HCT116 (cell line): ENCODE data around the gene COG6. TPM values are rescaled to one million over a fixed set of nuclear protein-coding genes. Genes with fewer than 3 reads are reported as not detected.

Experiments used
- ATAC-seq: fragments of 200-7000 bp; cut with Tn5 transposase; 2 replicates; pipeline ENCODE4 v1.9.1; 2020; ENCODE audit warnings: mild to moderate bottlenecking, moderate library complexity
- BruUV-seq: library from RNA; stranded (reverse); fragments of 400-500 nt; replicated peaks from 2 replicates; lab custom pipeline; 2021; lab: Mats Ljungman, UMichigan
- CTCF ChIA-PET: fragments of 300-600 bp; sonication (Branson Sonifier 250); formaldehyde crosslinking; loops from one replicate; lab custom pipeline; 2021; ENCODE audit warnings: antibody characterized with exemption; lab: Charles Lee
- POLR2A ChIA-PET: fragments of 300-600, 350-600 bp; sonication (Branson Sonifier 250); formaldehyde crosslinking; loops from one replicate; lab custom pipeline; 2021; ENCODE audit warnings: antibody characterized with exemption; lab: Charles Lee
- RAD21 ChIA-PET, 2 experiments: fragments of 300-600 bp; sonication (Branson Sonifier 250); formaldehyde crosslinking; loops; one replicate each; lab custom pipeline; 2023; ENCODE audit warnings: low total read pairs in 2 of 2; ENCODE audit not compliant: uncharacterized antibody in 2 of 2, unreplicated experiment in 2 of 2, low non-redundant PET in 1 of 2; lab: Charles Lee
- DNase-seq: peaks from one replicate; pipeline ENCODE4 v3.0.0-alpha.2; 2010; ENCODE audit warnings: low read depth, low spot score
- H2AFZ ChIP-seq: fragments of 200-600 bp; shearing (Covaris generic), sonication (generic); 2 replicates; pipeline ENCODE4 v1.6.1; 2017; ENCODE audit warnings: low read depth, mixed run types, mixed read lengths, antibody characterized with exemption, low read length; ENCODE audit not compliant: poor library complexity, severe bottlenecking
- H3K27ac ChIP-seq: 2 replicates; pipeline ENCODE4 v1.5.1; 2012; ENCODE audit warnings: low read depth, low read length
- H3K27me3 ChIP-seq: fragments of 200-600 bp; sonication (generic); 2 replicates; pipeline ENCODE4 v1.6.1; 2016; ENCODE audit warnings: mixed run types, low read length, mixed read lengths; ENCODE audit not compliant: insufficient read depth
- H3K36me3 ChIP-seq, 2 experiments: fragments of 200-500 bp in 1 of 2; fragments of 200-600 bp in 1 of 2; sonication (Bioruptor generic) in 1 of 2; sonication (generic) in 1 of 2; 2 replicates each; pipeline versions ENCODE4 v1.5.1 to v1.6.1; 2014 to 2016; ENCODE audit warnings: low read length in 2 of 2, inconsistent platforms in 1 of 2, mixed read lengths in 1 of 2, mixed run types in 1 of 2; ENCODE audit not compliant: insufficient read depth in 2 of 2, control insufficient read depth in 1 of 2
- H3K4me1 ChIP-seq, 2 experiments: fragments of 200-600 bp in 1 of 2; sonication (generic) in 1 of 2; 2 replicates each; pipeline versions ENCODE4 v1.5.1 to v1.6.1; 2012 to 2017; ENCODE audit warnings: low read length in 2 of 2, inconsistent platforms in 1 of 2, mild to moderate bottlenecking in 1 of 2, mixed read lengths in 1 of 2, mixed run types in 1 of 2, moderate library complexity in 1 of 2; ENCODE audit not compliant: insufficient read depth in 2 of 2, control insufficient read depth in 1 of 2
- H3K4me2 ChIP-seq: fragments of 200-600 bp; sonication (generic); 2 replicates; pipeline ENCODE4 v1.6.1; 2017; ENCODE audit warnings: mixed run types, low read length, mixed read lengths
- H3K4me3 ChIP-seq, 2 experiments: fragments of 200-600 bp in 1 of 2; sonication (generic) in 1 of 2; replicated peaks in 1 of 2; 2 replicates each; pipeline ENCODE4 v1.5.1; 2011 to 2016; ENCODE audit warnings: low read length in 2 of 2, control low read depth in 1 of 2, low read depth in 1 of 2, mild to moderate bottlenecking in 1 of 2, mixed read lengths in 1 of 2, mixed run types in 1 of 2
- H3K79me2 ChIP-seq: fragments of 200-600 bp; sonication (generic); 2 replicates; pipeline ENCODE4 v1.6.1; 2017; ENCODE audit warnings: mild to moderate bottlenecking, mixed run types, low read length, moderate library complexity, mixed read lengths; ENCODE audit not compliant: insufficient read depth
- H3K9ac ChIP-seq: fragments of 200-600 bp; sonication (generic); 2 replicates; pipeline ENCODE4 v1.6.1; 2016; ENCODE audit warnings: low read length, mixed read lengths
- H3K9me2 ChIP-seq: fragments of 200-600 bp; sonication (generic), shearing (Covaris generic); 2 replicates; pipeline ENCODE4 v1.6.1; 2017; ENCODE audit warnings: mixed run types, mild to moderate bottlenecking, moderate library complexity; ENCODE audit not compliant: insufficient read depth
- H3K9me3 ChIP-seq, 2 experiments: fragments of 200-500 bp in 1 of 2; fragments of 200-600 bp in 1 of 2; sonication (Bioruptor generic) in 1 of 2; sonication (generic) in 1 of 2; 2 replicates each; pipeline ENCODE4 v1.6.1; 2014 to 2017; ENCODE audit warnings: low read length in 2 of 2, mixed read lengths in 2 of 2, inconsistent platforms in 1 of 2, low read depth in 1 of 2, mild to moderate bottlenecking in 1 of 2, mixed run types in 1 of 2, moderate library complexity in 1 of 2; ENCODE audit not compliant: control insufficient read depth in 1 of 2, insufficient read depth in 1 of 2
- H4K20me1 ChIP-seq: fragments of 200-600 bp; sonication (generic), shearing (Covaris generic); 2 replicates; pipeline ENCODE4 v1.6.1; 2017; ENCODE audit warnings: mixed run types, mild to moderate bottlenecking, moderate library complexity; ENCODE audit not compliant: insufficient read depth
- CEBPB ChIP-seq: IDR thresholded peaks from 2 replicates; pipeline ENCODE4 v1.6.1; 2012; ENCODE audit warnings: low read depth
- EGR1 ChIP-seq: IDR thresholded peaks from 2 replicates; pipeline ENCODE4 v1.6.1; 2012; ENCODE audit warnings: low read depth
- ELF1 ChIP-seq: IDR thresholded peaks from 2 replicates; pipeline ENCODE4 v1.6.1; 2012; ENCODE audit warnings: low read depth, borderline replicate concordance
- EZH2phosphoT487 ChIP-seq: fragments of 200-600 bp; IDR thresholded peaks from 2 replicates; pipeline ENCODE4 v1.6.1; 2018; ENCODE audit warnings: antibody characterized with exemption, borderline replicate concordance
- FOSL1 ChIP-seq: IDR thresholded peaks from 2 replicates; pipeline ENCODE4 v1.6.1; 2012; ENCODE audit warnings: low read depth
- MAX ChIP-seq: IDR thresholded peaks from 2 replicates; pipeline ENCODE4 v1.6.1; 2012
- POLR2AphosphoS5 ChIP-seq: IDR thresholded peaks from 2 replicates; pipeline ENCODE4 v1.6.1; 2011; ENCODE audit warnings: mild to moderate bottlenecking, low read depth, low read length, moderate library complexity
- SIN3A ChIP-seq: IDR thresholded peaks from 2 replicates; pipeline ENCODE4 v1.6.1; 2012; ENCODE audit warnings: low read depth
- SP1 ChIP-seq: IDR thresholded peaks from 2 replicates; pipeline ENCODE4 v1.6.1; 2012; ENCODE audit warnings: low read depth
- SRF ChIP-seq: IDR thresholded peaks from 2 replicates; pipeline ENCODE4 v1.6.1; 2012; ENCODE audit warnings: low read depth
- TCF7L2 ChIP-seq: IDR thresholded peaks from 2 replicates; pipeline ENCODE4 v1.7.0; 2011; ENCODE audit warnings: borderline replicate concordance, inconsistent platforms; ENCODE audit not compliant: insufficient read depth, insufficient read length; ENCODE audit errors: extremely low read depth
- YY1 ChIP-seq: IDR thresholded peaks from 2 replicates; pipeline ENCODE4 v1.6.1; 2011; ENCODE audit warnings: low read length, low read depth, moderate library complexity, mild to moderate bottlenecking; ENCODE audit not compliant: insufficient replicate concordance; ENCODE audit errors: extremely low read depth
- ZFX ChIP-seq: fragments of 450-650 bp; IDR thresholded peaks from 2 replicates; pipeline ENCODE4 v1.6.1; 2017
- intact Hi-C: fragments of 100-400 bp; cut with micrococcal nuclease; formaldehyde crosslinking; loops from 2 replicates; pipeline ENCODE4 v1.10.0; 2022
- total RNA-seq: library from RNA; stranded (reverse); gene quantifications from one replicate; pipeline ENCODE4 v1.2.1, GENCODE V29; 2021; ENCODE audit not compliant: unreplicated experiment
- TF ChIP-seq, protein P1 (sequence below), 3 experiments: fragments of 200-600 bp in 1 of 3; sonication (generic) in 1 of 3; IDR thresholded peaks in 2 of 3; conservative IDR thresholded peaks in 1 of 3; 2 replicates each; pipeline ENCODE4 v1.5.1; 2012 to 2017; ENCODE audit warnings: low read depth in 2 of 3, low read length in 2 of 3, antibody characterized with exemption in 1 of 3, borderline replicate concordance in 1 of 3, control low read depth in 1 of 3, mild to moderate bottlenecking in 1 of 3, mixed read lengths in 1 of 3, mixed run types in 1 of 3, moderate library complexity in 1 of 3; ENCODE audit not compliant: insufficient read depth in 1 of 3
- TF ChIP-seq, protein P2 (sequence below): IDR thresholded peaks from 2 replicates; pipeline ENCODE4 v1.6.1; 2011; ENCODE audit warnings: mild to moderate bottlenecking, low read length, moderate library complexity; ENCODE audit not compliant: insufficient replicate concordance; ENCODE audit errors: extremely low read depth

Gene COG6
- total RNA-seq, 1 experiment from 2014 or later = 33.6 TPM

DNA sequence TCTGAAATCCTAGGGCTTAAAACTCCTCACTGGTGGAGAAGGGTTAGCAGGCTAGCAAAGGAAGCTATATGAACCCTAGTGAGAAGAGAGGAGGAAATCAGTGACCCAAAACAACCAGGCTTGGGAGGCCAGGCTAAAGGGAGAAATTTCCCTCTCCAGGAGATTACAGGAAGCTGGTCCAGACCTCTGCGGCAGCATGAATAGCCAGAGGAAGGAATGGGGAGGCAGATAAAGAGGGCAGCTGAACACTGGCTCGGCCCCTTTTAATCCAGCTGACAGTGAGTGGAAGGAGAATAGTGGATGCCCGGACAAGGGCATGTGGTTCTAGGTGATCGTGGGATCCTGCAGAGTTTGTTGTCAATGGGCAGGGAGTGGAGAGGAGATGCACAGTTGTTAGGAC, 130.6 kb downstream of the COG6 start:
- no peak overlapping the region for H3K4me3 ChIP-seq
- intact Hi-C loops = no loop called here
- BruUV-seq = no TSS peak
- H4K20me1 ChIP-seq = no peaks in the 10 kb centered on the region
- H3K9me3 ChIP-seq = peaks cover 0 to 7% of the 10 kb centered on the region in 2 experiments; a peak in 1 of 4 replicates
- H2AFZ ChIP-seq = no peak overlapping the region
- H3K27me3 ChIP-seq = no peaks in the 10 kb centered on the region
- ChIA-PET RAD21 (no interaction called here), POLR2A (no interaction called here), CTCF (no interaction called here)
- H3K4me1 ChIP-seq = peaks cover 0 to 4% of the 10 kb centered on the region in 2 experiments; a peak in 1 of 4 replicates
- no peaks in the 10 kb centered on the region for H3K79me2 ChIP-seq
- no peak overlapping the region for H3K9ac ChIP-seq
- DNase-seq (no peak), ATAC-seq (no peak)
- no peak overlapping the region for H3K4me2 ChIP-seq
- no peaks in the 10 kb centered on the region; the same call in 1 of the 2 replicates for H3K9me2 ChIP-seq
- no peak overlapping the region for H3K27ac ChIP-seq
- no peaks in the 10 kb centered on the region for H3K36me3 ChIP-seq
- TF ChIP-seq YY1 = no peak
- no peak for TF ChIP-seq POLR2AphosphoS5
- no peak for TF ChIP-seq SRF
- TF ChIP-seq EZH2phosphoT487 = no peak
- TF ChIP-seq FOSL1 = no peak
- no peak for TF ChIP-seq TCF7L2
- no peak for TF ChIP-seq SIN3A
- TF ChIP-seq MAX = no peak
- TF ChIP-seq, protein P1, sequence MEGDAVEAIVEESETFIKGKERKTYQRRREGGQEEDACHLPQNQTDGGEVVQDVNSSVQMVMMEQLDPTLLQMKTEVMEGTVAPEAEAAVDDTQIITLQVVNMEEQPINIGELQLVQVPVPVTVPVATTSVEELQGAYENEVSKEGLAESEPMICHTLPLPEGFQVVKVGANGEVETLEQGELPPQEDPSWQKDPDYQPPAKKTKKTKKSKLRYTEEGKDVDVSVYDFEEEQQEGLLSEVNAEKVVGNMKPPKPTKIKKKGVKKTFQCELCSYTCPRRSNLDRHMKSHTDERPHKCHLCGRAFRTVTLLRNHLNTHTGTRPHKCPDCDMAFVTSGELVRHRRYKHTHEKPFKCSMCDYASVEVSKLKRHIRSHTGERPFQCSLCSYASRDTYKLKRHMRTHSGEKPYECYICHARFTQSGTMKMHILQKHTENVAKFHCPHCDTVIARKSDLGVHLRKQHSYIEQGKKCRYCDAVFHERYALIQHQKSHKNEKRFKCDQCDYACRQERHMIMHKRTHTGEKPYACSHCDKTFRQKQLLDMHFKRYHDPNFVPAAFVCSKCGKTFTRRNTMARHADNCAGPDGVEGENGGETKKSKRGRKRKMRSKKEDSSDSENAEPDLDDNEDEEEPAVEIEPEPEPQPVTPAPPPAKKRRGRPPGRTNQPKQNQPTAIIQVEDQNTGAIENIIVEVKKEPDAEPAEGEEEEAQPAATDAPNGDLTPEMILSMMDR (IDR thresholded peaks at IDR 0.05 in 2 of 3, conservative IDR thresholded peaks at IDR 0.05 in 1 of 3; ENCODE audit: borderline replicate concordance in 1 of 3, insufficient read depth in 1 of 3, low read depth in 2 of 3, low read length in 2 of 3) = no peak
- TF ChIP-seq ELF1 = no peak
- no peak for TF ChIP-seq ZFX
- TF ChIP-seq SP1 = no peak
- TF ChIP-seq, protein P2, sequence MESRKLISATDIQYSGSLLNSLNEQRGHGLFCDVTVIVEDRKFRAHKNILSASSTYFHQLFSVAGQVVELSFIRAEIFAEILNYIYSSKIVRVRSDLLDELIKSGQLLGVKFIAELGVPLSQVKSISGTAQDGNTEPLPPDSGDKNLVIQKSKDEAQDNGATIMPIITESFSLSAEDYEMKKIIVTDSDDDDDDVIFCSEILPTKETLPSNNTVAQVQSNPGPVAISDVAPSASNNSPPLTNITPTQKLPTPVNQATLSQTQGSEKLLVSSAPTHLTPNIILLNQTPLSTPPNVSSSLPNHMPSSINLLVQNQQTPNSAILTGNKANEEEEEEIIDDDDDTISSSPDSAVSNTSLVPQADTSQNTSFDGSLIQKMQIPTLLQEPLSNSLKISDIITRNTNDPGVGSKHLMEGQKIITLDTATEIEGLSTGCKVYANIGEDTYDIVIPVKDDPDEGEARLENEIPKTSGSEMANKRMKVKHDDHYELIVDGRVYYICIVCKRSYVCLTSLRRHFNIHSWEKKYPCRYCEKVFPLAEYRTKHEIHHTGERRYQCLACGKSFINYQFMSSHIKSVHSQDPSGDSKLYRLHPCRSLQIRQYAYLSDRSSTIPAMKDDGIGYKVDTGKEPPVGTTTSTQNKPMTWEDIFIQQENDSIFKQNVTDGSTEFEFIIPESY = no peak
- TF ChIP-seq CEBPB = no peak
- TF ChIP-seq EGR1 = no peak
